C4-2B (cell line): ENCODE results near the gene KCNC4.

Experiments
- H3K27ac ChIP-seq: fragments of 450-650 bp; 2 replicates; pipeline ENCODE4 v1.5.1; 2017
- CTCF ChIP-seq: fragments of 450-650 bp; conservative IDR thresholded peaks from 2 replicates; pipeline ENCODE4 v1.5.1; 2017; ENCODE audit warnings: mild to moderate bottlenecking
- ZFX ChIP-seq: fragments of 450-650 bp; IDR thresholded peaks from 2 replicates; pipeline ENCODE4 v1.6.1; 2017

KCNC4 gene

GRCh38 chr1:110255392-110255787 lies 45.3 kb downstream of the KCNC4 start:
- TF ChIP-seq CTCF (no peak), ZFX (no peak)
- H3K27ac ChIP-seq: no peak overlapping the region

GRCh38 chr1:110258734-110259133 lies 48.6 kb downstream of the KCNC4 start:
- no peak for TF ChIP-seq CTCF
- TF ChIP-seq ZFX: no peak

GRCh38 chr1:110259770-110260169 lies 49.7 kb downstream of the KCNC4 start:
- TF ChIP-seq ZFX: no peak
- TF ChIP-seq CTCF: no peak
- H3K27ac ChIP-seq: no peak overlapping the region

More at GRCh38 chr1:110258734-110259133, 48.6 kb downstream of the KCNC4 start:
- no peak overlapping the region for H3K27ac ChIP-seq
